Hematopoietic multipotent progenitor cell treated with erythropoietin and hydrocortisone succinate and interleukin-3 and kit ligand, for 15 days (in vitro differentiated cells): Measurements from ENCODE around the gene UBAC1.
"Not testable (repeated sequence)": the region's sequence is repeated elsewhere in the genome, so short reads cannot be mapped to it uniquely, and the experiment has no call there.

Experiments
- DNase-seq: peaks from one replicate; pipeline ENCODE4 v3.0.0-alpha.2; 2015; ENCODE audit warnings: low spot score

Gene UBAC1

DNA sequence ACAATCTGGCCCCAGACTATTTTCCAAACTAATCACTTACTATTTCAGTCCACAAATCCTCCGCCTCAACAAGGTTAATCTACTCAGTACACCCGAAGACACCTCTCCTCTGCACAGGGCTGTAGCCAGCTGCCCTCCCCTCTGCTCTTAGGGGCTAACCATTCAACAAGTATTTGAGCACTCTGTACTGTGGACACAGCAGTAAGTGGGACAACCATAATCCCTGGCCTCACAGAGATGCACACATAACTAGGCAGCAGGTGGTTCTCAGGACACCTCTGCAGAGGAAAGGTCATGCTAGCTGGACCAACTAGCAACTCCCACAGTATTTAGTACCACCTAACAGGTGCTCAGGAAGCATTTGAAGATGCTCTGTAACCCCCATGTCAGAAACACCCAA is 59.3 kb downstream of the UBAC1 start:
- no peak for DNase-seq

DNA sequence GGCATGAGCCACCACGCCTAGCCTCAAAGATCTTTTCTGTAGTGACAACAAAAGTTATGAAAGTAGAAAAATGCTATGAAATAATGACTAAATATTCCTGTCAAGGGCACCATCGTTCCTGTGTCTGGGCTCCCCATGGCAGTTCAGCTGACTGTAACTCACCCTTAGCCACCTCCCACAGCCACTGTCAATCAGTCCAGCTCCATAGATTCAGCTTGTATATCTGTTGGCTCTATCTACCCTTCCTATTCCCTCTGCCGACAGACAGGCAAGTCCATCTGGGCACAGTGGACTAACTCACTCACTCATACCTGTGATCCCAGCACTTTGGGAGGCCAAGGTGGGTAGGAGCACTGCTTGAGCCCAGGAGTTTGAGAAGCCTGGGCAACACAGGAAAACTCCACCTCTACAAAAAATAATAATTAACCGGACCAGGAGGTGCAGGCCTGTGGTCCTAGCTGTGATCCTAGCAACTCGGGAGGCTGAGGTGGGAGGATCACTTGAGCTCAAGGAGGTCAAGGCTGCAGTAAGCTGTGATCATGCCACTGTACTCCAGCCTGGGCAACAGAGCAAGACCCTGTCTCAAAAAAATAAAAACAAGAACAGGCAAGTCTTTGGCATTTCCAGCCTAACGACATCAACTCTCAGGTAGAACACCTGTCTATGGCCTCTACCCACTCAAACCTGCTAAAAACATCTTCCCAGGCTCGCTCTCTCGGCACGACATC is 60.0 kb downstream of the UBAC1 start:
- DNase-seq = no peak

DNA sequence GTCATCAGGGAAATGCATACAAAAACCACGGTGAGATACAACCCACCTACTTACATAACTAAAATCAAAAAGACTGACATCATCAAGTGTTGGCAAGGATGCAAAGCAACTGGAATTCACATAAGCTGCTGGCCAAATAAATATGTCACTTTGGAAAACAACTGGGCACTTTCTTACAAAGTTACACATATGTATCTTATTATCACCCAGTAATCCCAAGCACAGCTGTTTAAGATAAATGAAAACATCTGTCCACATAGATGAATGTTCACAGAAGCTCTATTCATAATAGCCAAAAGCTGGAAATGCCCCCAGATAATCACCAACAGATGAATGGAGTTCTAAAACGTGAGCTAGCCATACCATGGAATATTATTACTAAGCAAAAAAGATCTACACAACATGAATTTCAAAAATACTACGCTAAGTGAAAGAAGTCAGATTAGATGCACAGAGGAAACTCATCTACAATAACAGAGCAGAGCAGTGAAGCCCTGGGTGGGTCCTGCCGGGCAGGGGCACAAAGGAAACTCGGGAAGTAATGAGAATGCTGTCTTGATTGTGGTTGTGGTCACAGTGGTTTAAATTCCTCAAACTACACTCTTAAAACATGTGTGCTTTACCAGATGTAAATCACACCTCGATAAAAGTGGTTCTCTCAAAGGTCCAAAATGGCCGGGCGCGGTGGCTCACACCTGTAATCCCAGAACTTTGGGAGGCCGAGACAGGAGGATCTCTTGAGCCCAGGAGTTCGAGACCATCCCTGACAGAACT is 62.4 kb downstream of the UBAC1 start:
- DNase-seq = no peak

DNA sequence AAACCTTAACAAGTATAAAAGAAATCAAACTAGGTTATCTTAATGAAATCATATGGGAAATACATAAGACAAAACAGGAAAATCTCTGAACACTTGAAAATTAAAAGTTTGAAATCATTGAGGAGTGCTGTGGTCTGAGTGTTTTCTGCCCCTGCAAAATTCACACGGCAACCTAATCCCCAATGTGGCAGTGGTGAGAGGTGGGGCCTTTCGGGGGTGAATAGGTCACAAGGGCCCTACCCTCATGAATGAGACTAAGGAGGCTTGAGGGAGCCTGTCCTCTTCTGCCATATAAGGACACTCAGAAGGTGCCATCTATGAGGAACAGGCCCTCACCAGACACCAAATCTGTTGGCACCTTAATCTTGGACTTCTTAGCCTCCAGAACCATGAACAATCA is 64.5 kb downstream of the UBAC1 start:
- DNase-seq = no peak

DNA sequence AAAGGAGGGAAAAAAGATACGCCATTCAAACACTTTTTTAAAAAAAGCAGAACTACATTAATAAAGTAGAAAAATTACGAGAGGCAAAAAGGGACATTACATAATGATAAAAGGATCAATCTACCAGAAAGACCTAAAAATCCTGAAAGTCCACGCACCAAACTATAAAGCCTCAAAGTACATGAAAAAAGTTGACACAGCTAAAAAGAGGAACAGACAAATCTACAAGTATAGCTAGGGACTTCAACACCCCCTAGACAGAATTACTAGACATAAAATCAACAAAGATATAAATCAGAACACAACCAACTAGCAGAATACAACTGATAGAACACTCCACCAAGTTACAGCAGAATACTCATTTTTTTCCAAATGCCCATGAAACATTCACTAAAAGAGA is 65.0 kb downstream of the UBAC1 start:
- no peak for DNase-seq

DNA sequence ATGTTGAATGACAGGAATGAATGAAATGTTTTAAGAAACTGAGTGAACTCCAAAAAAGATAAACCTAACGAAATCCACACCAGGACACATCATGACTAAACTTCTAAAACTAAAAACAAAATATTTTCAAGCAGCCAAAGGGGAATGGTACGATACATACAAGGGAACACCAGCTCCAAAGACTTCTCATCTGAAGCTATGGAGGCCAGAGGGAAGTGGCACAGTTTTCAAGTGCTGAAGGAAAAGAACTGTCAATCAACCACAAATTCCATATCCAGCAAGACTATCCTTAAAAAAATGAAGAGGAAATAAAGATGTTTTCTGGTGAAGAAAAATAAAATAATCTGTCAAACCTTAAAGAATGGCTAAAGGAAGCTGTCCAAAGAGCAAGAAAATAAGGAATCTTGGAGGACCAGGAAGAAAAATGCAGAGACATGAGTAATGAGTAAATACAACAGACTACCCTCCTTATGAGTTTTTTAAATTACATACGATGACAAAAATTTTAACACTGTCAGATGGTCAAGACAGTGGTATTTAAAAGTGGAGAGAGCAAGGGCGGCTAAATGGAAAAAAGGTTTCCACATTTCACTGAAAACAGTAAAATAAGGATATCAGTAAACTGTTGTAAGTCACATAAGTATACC is 65.8 kb downstream of the UBAC1 start:
- DNase-seq = no peak

DNA sequence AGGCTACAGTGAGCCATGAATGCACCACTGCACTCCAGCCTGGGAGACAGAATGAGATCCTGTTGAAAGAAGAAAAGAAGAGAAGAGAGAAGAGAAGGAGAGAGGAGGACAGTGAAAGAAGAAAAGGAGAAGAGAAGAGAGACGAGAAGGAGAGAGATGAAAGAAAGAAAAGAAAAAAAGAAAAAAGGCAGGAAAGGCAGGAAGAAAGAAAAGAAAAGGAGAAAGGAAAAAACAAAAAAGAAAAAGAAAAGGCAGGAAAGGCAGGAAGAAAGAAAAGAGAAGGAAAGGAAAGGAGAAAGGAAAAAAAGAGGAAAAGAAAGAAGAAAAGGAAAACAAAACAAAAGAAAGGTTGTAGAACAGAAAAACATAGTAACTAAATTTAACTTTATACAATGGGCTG is 68.1 kb downstream of the UBAC1 start:
- DNase-seq = no peak

DNA sequence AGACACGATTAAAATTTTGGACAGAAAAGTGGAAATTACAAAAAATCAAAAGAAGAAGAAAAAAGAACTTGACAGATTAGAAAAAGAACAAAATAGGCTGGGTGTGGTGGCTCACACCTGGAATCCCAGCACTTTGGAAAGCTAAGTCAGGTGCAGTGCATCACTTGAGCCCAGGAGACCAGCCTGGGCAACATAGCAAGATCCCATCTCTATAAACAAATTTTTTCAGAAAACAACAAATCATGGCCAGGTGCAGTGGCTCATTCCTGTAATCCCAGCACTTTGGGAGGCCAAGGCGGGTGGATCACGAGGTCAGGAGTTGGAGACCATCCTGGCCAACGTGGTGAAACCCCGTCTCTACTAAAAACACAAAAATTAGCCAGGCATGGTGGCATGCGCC is 68.8 kb downstream of the UBAC1 start:
- DNase-seq = not testable (repeated sequence)

DNA sequence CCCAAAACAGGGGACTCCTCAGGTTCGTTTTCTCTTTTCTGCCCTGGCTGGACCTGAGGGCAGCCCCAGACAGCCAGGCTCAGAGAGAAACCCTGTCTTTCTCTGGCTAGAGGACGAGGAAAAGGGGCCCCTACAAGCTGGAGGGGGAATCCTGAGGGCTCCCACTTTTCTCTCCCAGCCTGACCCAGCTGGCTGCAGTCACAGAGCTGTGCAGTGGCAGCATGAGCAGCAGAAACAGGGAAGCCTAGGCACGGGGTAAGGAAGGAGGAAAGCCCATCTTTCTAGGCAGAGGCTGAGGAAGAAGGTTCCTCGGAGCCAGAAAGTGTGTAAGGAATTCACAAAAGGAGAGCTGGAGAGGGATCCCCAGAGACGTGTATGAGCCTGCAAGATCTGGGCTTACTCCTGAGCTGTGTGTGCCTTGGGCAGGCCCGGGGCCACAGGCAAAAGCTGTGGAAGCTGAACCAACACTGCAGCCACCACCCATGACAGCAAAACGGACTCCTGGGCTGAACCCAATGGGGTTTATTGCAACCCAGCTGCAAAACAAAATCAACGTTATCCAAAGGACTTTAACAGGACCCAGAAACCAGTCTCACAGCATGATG is 70.0 kb downstream of the UBAC1 start:
- DNase-seq = no peak

DNA sequence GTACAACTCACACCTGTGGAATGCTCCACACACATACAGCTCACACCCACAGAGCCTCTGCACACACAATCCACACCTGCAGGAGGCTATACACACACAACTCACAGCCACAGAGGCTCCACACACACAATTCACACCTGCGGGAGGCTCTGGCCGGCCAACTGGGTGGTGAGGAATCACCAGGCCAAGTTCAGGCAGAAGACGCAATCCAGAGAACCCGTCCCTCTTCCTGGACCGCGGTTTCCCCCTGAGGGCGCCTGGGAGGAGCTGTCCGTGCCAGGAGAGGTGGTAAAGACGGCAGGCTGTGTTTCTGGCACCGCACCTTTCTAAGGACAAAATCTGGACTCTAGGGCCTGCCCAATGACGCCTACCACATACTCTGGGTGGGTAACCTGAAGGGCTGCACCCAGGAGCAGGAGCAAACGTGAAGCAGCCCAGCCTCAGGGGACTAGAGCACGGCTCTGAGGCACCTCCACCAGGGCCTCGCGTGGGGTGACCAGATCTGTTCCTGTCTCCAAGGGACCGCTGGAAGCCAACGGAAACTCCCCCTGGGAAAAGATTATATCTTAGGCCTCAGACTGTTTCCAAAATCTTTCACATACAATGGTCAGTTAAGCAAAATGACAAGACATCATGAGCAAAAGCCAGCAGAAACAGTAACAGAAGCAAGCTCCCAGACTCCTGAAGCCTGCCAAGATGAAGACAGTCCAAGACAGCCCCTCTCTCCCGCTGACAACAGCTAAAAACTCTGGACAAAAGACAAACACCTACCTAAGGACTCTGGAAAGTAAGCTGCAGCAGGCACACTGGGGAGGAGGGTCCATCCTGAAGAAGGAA is 70.8 kb downstream of the UBAC1 start:
- no peak for DNase-seq

DNA sequence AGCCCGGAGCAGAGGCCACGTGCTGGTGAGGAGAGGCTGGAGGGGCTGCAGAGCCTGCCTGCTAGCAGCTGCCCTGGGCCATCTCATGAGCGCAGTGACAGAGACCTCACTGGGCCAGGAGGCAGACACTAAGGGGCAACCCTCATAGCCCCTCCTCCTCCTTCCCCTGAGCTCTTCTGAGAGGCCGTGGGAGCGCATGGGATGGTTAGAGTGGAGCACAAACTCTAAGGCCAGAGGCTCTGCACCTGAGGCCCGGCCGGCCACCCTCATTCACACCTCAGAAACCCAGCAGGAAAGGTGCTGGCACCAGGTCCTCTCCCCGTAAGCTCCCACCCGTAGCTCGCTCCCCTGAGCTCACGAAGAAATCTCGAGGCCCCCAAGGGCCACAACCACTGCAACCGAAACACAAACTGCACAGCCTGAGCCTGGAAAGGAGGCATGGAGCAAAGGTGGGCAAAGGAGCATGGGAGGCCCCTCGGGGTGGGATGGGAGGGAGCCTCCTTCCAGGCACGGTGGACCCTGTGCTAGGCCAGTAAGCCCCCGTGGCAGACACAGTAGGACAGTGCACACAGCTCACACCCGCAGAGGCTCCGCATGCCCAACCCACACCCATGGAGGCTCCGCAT is 71.5 kb downstream of the UBAC1 start:
- no peak for DNase-seq

DNA sequence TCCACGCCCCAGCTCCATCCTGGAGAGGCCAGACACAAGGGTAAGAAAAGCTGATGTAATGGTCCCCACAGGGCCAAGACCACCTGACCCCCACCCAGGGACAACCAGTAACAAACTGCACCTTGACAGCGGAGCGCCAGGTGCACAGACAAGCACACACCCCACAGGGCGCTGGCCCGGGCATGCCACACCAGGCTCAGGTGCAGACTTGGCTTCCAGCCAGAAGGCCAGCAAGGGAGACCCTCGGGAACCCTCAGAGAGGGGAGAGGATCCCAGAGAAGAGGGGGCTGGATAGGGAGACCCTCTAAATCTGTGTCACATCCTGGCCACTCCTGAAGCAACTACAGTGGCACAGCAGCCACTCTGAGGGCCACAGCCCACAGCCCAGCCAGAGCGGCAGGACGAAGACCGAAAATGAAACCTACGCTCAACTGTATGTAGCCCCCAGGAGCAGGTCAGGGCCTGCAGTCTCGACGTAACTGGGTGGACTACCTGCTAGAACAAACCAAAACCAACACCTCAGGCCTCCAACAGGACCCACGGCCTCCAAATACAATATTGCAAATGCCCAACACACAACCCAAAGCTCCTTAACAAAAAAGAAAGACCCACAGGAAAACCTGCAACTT is 72.3 kb downstream of the UBAC1 start:
- no peak for DNase-seq

DNA sequence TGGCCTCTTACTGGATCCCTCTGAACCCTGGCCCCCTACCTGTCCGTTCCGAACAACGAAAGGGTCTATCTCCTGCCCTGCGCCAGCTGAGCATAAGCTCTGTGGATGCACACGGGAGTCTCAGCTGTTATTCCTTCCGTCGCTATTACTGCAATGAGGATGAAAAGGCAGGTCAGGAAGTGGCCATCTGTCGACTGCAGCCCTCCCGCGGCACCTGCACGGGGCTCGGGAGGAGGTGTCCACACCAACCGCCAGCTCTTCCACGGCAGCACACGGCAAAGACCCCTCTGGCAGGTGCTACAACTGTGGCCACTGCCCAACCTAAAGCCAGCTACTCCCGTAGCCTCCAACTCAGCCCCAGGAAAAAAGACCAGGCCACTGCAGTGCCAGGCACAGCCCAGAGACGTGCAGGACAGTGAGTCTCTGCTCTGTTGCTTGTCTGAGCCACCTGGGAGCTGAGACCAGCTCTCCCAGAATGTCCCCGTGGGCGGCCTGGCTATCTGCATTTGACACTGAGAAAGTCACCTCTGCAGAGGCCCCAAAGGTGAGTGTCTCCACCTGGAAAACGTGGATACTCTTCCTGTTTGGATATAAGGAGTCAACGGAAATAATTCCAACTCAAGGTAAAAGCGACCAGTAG is 72.9 kb downstream of the UBAC1 start:
- no peak for DNase-seq

DNA sequence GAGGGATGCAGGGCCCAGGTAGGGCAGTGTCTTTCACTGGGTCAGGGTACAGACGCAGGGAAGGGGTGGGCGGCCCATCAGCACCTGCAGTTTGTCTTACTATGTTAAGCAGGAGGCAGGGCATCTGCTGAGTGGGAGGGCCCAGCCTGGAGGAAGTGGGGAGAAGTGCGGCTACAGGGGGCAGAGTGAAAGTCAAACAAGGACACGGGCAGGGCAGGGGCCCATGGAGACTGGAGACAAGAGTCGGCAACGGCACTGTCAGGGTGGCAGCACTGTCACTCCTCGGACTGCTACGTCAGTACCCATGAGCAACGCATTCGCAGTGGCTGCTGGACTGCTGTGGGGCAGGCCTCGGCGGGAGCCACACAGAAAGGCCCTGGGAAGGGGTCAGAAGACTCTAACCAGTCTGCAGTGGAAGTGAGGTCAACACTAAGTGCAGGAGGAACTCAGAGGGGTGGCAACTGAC is 73.6 kb downstream of the UBAC1 start:
- no peak for DNase-seq

DNA sequence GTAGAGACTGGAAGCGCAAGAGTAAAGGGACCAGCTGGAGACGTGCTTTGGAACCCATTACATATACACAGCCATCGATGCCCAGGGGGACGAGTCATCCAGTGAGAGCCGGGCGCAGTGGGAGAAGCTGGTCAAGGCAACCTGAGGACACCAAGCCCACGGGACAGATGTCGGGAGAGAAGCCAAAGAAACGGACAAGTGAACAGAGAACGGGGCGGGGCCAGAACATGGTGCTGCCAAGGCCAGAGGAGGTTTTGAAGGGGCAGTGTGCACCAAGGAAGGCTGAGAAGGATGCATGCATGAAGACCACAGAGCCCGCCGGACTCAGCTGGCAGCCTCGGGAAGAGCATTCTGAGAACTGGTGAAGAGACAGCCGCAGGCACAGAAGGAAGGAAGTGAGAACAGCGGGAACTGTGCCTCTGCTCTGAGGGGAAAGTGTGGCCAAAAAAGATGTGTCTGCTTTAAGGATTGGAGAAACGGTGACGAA is 74.1 kb downstream of the UBAC1 start:
- no peak for DNase-seq

DNA sequence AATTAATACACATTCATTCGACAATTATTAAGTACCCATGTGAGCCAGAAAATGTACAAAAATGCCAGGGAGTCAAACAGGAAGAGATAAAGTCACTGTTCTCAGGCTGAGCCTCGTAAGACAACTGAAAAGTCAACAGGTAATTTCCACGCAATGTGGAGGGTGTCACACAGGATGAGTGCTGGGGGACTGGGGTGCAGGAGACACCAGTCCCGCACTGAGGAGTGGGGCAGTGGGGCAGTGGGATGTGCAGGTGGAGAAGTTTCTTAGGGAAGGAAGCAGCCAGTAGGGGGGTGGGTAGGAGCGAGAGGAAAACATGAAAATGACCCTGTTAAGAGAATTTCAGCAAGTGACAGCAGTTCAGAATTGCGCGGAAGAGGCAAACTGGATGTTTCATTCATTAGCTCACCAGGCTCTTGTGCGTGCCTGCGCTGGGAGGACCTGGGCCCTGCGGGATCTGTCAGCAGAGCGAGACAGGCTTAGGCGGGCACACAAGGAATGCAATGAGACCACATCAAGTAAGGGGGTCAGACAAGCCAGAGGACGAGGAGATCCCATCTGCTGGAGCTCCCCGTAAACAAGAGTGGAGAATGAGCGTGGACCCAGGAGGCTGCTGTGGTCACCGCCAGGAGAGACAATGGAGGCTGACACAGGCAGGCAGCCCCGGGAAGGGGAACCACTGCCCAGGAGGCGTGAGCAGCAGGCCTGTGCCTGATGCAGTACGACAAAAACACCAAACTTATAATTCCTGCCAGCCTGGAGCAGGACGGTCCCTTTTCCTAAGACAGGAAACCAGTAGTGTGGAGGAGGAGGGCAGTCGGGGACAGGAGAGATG is 74.8 kb downstream of the UBAC1 start:
- DNase-seq = no peak

DNA sequence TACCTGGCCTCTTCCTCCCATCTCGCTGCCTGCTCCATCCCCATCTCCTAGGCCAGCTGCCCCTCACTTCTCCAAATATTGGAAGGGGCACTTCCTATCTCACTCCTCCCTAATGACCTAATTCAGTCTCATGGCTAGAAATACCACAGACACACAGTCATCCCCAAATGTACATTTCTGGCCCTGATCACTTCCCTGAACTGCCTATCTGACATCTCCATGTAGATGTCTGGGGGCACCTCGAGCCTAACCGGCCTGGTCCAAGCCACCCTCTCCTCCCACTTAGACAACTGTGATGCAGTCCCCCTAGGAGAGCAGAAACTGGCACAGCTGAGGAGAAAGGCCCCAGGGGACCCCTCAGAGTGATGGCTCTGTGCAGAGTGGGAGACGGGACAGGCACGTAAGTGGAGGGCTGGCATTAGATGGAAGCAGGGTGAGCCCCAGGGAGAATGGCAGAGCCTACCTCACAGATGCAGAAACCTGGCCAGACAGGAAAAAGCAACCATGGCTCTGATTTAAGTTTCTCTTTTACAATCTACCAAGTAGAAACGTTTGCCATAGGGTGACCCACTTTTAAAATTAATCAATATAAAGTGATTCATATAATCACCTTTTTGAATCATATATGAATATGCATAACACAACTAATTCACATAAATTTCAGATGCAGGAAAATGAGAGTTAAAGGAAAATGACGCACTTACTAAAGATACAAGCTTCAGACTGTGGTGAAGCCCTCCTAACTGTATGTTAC is 75.9 kb downstream of the UBAC1 start:
- DNase-seq = no peak

DNA sequence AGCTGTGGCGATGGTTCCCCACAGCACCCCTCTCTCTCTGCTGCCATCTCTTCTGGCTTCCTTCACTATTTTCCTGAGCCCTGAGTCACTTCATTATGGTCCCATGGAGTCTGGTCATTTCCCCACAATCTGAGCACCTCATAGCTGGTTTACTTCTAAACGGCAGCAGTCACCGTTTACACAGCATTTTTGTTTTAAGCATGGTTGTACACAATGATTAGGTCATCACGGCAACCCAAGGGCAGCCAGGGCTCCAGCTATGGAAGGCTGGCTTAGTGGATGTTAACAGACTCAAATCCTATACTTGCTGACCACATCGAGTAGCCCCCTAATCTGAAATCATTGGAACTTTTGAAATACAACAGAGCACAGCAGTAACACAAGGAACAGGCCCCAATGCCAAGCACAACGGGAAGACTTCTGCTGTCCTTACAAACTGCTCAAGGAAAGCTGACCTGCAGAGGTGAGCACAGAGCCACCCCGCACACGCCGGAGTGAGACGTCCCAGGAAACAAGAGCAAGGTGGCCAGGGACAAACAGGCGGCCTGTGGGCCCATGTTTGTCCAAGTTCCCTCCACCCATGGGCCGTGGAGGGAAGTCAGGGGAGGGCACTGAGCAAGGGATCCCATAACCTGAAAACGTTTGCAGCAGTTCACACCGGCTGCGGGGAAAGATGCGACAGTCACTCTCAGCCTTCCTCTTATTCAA is 76.7 kb downstream of the UBAC1 start:
- DNase-seq = no peak
